IPS DF 6.9 (cell line): ENCODE data around the gene FEZ2.

Experiments
- DNase-seq: peaks from one replicate; pipeline ENCODE4 v3.0.0-alpha.2; 2013; ENCODE audit warnings: low read depth, low spot score
- H3K27ac ChIP-seq: one replicate; pipeline ENCODE4 v1.5.1; 2013; ENCODE audit warnings: low read length, control low read depth
- H3K27me3 ChIP-seq: 2 replicates; pipeline ENCODE4 v1.6.1; 2013; ENCODE audit warnings: mild to moderate bottlenecking, low read length; ENCODE audit not compliant: control insufficient read depth, insufficient read depth
- H3K36me3 ChIP-seq: 2 replicates; pipeline ENCODE4 v1.6.1; 2013; ENCODE audit warnings: low read length; ENCODE audit not compliant: control insufficient read depth, insufficient read depth
- H3K4me1 ChIP-seq: 2 replicates; pipeline ENCODE4 v1.6.1; 2013; ENCODE audit warnings: low read length; ENCODE audit not compliant: control insufficient read depth, insufficient read depth
- H3K4me3 ChIP-seq: 2 replicates; pipeline ENCODE4 v1.5.1; 2013; ENCODE audit warnings: mild to moderate bottlenecking, low read length
- H3K9me3 ChIP-seq: 2 replicates; pipeline ENCODE4 v1.6.1; 2013; ENCODE audit warnings: low read length, inconsistent platforms; ENCODE audit not compliant: control insufficient read depth, insufficient read depth
- WGBS: extraction: QIAGEN DNeasy Blood & Tissue Kit; methylation state at CpG from one replicate; pipeline ENCODE4 v1.1.7; 2013; ENCODE audit warnings: mixed read lengths, missing lambda C conversion rate; ENCODE audit not compliant: insufficient read length, insufficient coverage; 5-methylcytosine and 5-hydroxymethylcytosine counted together

The FEZ2 gene

GRCh38 chr2:36573165-36573564 lies 24.8 kb downstream of the FEZ2 start:
- Histone ChIP-seq H3K27me3 (no peaks in the 10 kb centered on the region), H3K4me1 (no peaks in the 10 kb centered on the region), H3K36me3 (no peaks in the 10 kb centered on the region), H3K27ac (no peak overlapping the region), H3K4me3 (no peak overlapping the region), H3K9me3 (no peaks in the 10 kb centered on the region)
- WGBS = 100% methylated on average over 1 of the region's 1 CpG
- no peak for DNase-seq

DNA sequence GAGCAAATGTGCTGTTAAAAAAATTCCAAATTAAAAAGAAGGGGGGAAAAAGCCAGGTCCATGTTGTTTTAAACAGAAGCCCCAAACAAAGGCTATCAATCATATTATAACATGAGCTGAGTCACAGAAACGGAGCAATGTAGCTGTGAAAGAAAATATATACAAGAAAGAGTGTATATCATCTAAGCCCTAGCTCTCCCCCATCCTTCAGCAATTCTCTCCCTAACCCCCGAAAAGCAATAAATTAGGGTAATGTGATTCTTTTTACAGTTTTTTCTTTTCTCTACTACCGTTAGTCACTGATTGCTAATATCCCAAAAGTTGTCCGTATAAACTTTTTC lies 25.3 kb downstream of the FEZ2 start:
- Histone ChIP-seq H3K9me3 (no peaks in the 10 kb centered on the region), H3K27me3 (no peaks in the 10 kb centered on the region), H3K4me3 (no peak overlapping the region), H3K36me3 (no peaks in the 10 kb centered on the region), H3K4me1 (no peaks in the 10 kb centered on the region), H3K27ac (no peak overlapping the region)
- WGBS = no CpG with 5 or more reads among the region's 4 CpGs
- DNase-seq = no peak

GRCh38 chr2:36572054-36572718 lies 25.8 kb downstream of the FEZ2 start:
- Histone ChIP-seq H3K36me3 (no peaks in the 10 kb centered on the region), H3K27me3 (no peaks in the 10 kb centered on the region), H3K4me3 (no peak overlapping the region), H3K27ac (no peak overlapping the region), H3K4me1 (no peaks in the 10 kb centered on the region), H3K9me3 (no peaks in the 10 kb centered on the region)
- DNase-seq = no peak
- WGBS = no CpG with 5 or more reads among the region's 3 CpGs

DNA sequence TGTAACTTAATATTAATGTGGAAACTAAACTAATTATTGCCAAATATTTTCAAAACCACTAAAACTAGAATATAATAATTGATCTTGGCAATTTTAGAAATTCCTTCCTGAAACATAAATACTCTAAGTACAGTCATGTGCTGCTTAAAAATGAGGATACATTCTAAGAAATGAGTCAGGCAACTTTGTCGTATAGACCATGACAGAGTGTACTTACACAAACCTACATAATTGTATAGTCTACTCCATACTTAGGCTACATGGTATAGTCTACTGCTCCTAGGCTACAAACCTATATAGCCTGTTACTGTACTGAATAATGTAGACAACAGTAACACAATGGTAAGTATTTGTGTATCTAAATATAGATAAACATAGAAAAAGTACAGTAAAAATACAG lies 27.6 kb downstream of the FEZ2 start:
- no peaks in the 10 kb centered on the region for H3K9me3 ChIP-seq
- H3K27ac ChIP-seq = no peak overlapping the region
- no peaks in the 10 kb centered on the region for H3K4me1 ChIP-seq
- no peaks in the 10 kb centered on the region for H3K36me3 ChIP-seq
- H3K4me3 ChIP-seq = no peak overlapping the region
- no peak for DNase-seq
- no CpG with 5 or more reads among the region's 1 CpG for WGBS
- no peaks in the 10 kb centered on the region for H3K27me3 ChIP-seq

DNA sequence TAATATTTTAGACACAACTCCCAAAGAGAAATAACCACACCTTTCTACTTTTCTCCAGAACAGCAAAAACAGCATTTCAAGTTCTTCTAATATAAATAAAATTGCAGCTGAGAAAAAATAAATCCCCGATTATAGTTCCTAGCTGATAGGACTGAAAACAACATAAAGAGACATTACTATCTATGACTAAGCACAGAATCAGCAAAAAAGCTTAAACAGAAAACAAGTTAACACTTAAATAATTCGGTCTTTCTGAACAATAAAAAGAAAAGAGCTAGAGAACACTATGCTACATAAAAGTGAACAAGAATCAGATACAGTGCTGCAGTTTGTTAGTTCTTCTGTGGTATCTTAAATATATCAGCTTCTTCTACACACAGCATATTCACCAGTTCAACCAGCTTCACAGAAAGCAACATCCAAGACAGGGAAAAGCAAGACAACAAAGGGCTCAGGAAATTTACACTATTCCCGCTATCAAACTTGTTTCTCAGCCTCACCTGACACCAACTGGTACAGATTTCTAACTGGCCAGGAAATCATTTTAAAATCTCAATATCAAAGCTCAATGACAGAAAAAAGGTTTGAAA lies 28.6 kb downstream of the FEZ2 start:
- Histone ChIP-seq H3K27ac (no peak overlapping the region), H3K4me1 (no peaks in the 10 kb centered on the region), H3K36me3 (no peaks in the 10 kb centered on the region), H3K9me3 (no peaks in the 10 kb centered on the region), H3K4me3 (no peak overlapping the region), H3K27me3 (no peaks in the 10 kb centered on the region)
- no CpG with 5 or more reads among the region's 3 CpGs for whole genome bisulfite sequencing
- DNase-seq = no peak

DNA sequence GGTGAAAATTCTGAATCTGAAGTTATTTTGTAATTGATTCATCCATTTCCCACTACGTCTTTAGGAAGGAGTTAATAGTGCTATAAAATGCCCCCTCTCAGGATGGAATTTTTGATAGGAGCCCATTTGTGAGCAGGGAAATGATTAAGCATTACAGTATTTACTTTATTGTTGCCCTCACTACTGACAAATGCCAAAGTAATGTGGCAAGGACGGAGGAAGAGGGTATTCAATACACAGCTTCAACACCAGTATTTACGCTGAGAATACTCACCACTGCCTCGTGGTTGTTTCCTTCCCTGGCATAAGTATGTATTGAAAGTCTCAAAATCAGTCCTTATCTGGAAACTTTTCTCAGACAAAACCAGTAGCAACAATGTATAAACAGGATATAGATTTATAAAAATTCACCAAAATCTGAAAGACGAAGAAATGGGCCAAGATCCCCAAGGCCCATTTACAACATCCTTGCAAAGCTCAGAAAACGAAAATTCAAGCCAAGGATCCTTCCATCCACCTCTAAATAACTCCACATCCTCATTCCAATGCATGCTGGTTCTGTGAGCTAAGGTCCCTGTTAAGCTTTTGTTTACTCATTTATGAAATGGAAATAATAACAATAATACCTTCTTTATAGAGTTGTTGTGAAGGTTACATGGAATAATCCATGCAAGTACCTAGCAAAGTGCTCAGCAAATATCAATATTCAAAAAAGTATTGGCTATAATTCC lies 29.3 kb downstream of the FEZ2 start:
- no peak overlapping the region for H3K27ac ChIP-seq
- no peak overlapping the region for H3K4me3 ChIP-seq

DNA sequence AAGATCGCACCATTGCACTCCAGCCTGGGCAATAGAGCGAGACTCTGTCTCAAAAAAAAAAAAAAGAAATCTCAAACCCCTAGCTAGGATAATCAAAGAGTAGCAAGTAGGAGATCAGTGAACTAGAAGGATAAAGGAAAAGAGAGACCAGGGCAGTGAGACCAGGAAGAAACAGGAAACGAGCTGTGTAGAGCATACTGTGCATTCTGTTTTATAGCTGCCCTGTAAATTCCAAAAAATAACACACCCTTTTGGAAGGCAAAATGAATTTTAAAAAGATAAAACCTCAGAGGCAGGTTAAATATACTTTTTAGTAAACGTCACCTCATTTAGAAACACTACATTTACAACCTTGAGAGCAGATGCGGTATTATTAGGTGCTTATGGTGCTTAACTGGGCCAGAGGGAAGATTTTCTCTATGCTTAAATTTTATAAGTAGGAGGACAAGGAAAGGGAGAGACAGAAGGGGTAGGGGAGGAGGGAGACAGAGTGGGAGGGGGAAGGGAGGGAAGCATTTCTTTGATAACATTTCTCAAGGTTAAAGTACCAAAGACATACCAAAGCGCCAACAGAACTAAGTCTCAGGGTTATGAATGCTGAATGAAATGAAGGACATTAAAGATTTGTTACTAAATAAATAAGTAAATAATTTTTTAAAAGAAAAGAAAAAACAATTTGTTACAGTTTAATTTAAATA lies 30.1 kb downstream of the FEZ2 start:
- Histone ChIP-seq H3K27ac (no peak overlapping the region), H3K27me3 (no peaks in the 10 kb centered on the region; the same call in 1 of the 2 replicates), H3K36me3 (no peaks in the 10 kb centered on the region), H3K4me1 (peaks cover 4% of the 10 kb centered on the region; the same call in 1 of the 2 replicates), H3K9me3 (no peaks in the 10 kb centered on the region), H3K4me3 (no peak overlapping the region)
- DNase-seq = no peak
- WGBS = no CpG with 5 or more reads among the region's 6 CpGs

More for the DNA sequence above, 29.3 kb downstream of the FEZ2 start:
- Histone ChIP-seq H3K36me3 (no peaks in the 10 kb centered on the region), H3K27me3 (no peaks in the 10 kb centered on the region), H3K9me3 (no peaks in the 10 kb centered on the region), H3K4me1 (0 out of 2 replicates have a peak, but pooled peaks cover 1% of the 10 kb centered on the region)
- no CpG with 5 or more reads among the region's 6 CpGs for WGBS
- no peak for DNase-seq

DNA sequence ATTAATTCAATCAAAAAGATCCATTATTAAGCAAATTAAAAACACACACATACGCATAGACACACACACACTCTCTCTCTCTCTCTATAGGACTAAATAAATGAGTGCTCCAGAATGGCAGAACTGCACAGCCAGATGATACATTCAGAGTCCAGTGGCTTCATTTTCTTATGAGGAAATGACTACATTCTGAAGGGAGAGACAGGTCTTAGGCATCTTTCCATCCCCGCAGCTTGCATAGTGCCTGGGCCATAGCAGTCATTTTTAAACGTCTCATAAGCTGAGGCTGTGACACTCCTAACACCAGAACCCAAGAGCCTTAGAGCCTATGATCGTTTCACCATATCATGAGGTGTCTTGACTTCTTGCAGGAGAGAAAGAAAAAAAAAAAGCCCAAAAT lies 31.1 kb downstream of the FEZ2 start:
- no peak for DNase-seq
- H3K9me3 ChIP-seq = no peaks in the 10 kb centered on the region
- no peaks in the 10 kb centered on the region for H3K36me3 ChIP-seq
- H3K27me3 ChIP-seq = no peaks in the 10 kb centered on the region; the same call in 1 of the 2 replicates
- peaks cover 4% of the 10 kb centered on the region; the same call in 1 of the 2 replicates for H3K4me1 ChIP-seq
- no peak overlapping the region for H3K4me3 ChIP-seq
- 100% methylated on average over 1 of the region's 4 CpGs for WGBS
- no peak overlapping the region for H3K27ac ChIP-seq

- H3K4me3 ChIP-seq = no peak overlapping the region
- H3K27ac ChIP-seq = no peak overlapping the region
- no CpG with 5 or more reads among the region's 4 CpGs for WGBS
- peaks cover 4% of the 10 kb centered on the region; the same call in 1 of the 2 replicates for H3K4me1 ChIP-seq
- H3K9me3 ChIP-seq = no peaks in the 10 kb centered on the region
- DNase-seq = no peak
- H3K36me3 ChIP-seq = no peaks in the 10 kb centered on the region
- H3K27me3 ChIP-seq = no peaks in the 10 kb centered on the region; the same call in 1 of the 2 replicates
Observed at GRCh38 chr2:36565712-36566111, 32.3 kb downstream of the FEZ2 start.

- Histone ChIP-seq H3K9me3 (no peaks in the 10 kb centered on the region), H3K4me3 (no peak overlapping the region), H3K4me1 (peaks cover 4% of the 10 kb centered on the region; the same call in 1 of the 2 replicates), H3K36me3 (no peaks in the 10 kb centered on the region), H3K27ac (no peak overlapping the region), H3K27me3 (no peaks in the 10 kb centered on the region; the same call in 1 of the 2 replicates)
- 100% methylated on average over 1 of the region's 11 CpGs for WGBS
- DNase-seq = no peak
Observed at GRCh38 chr2:36564377-36564930, 33.5 kb downstream of the FEZ2 start.
